GM12801 (cell line): ENCODE measurements around the gene EPM2A.

Source experiments
- TF ChIP-seq, protein P1 (sequence below): IDR thresholded peaks from one replicate; pipeline ENCODE4 v1.5.1; 2011; ENCODE audit warnings: control low read depth; ENCODE audit not compliant: insufficient read length; ENCODE audit errors: extremely low read depth

Gene EPM2A

DNA sequence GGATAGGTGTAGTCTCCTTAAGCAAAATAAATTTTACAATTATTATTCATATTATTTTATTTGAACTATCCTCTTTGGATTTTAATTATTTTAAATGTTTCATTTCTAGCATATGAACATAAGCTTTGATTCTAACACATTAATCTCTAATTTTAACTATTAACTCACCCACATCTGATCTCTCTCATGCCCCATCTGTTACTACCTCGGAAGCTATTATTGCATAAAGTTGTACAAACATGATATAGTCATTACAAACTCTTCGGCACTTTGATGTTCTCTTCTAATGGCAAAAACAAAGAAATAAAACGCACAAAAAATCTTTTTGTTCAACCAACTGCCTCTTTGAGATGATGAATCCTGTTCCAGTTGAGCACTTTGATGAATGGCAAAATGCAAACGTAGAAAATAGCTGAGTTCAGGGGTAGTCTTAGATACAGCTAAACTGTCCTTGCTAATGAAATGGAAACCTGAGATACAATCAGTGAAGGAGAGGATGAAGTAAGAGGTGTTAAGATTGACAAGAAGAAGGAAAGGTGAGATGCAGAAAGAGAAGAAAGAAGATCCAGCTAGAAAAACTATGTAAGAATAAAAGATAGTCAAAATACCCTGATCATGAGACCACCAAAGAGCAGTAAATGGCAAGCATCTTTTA is 41.1 kb downstream of the EPM2A start:
- TF ChIP-seq, protein P1, sequence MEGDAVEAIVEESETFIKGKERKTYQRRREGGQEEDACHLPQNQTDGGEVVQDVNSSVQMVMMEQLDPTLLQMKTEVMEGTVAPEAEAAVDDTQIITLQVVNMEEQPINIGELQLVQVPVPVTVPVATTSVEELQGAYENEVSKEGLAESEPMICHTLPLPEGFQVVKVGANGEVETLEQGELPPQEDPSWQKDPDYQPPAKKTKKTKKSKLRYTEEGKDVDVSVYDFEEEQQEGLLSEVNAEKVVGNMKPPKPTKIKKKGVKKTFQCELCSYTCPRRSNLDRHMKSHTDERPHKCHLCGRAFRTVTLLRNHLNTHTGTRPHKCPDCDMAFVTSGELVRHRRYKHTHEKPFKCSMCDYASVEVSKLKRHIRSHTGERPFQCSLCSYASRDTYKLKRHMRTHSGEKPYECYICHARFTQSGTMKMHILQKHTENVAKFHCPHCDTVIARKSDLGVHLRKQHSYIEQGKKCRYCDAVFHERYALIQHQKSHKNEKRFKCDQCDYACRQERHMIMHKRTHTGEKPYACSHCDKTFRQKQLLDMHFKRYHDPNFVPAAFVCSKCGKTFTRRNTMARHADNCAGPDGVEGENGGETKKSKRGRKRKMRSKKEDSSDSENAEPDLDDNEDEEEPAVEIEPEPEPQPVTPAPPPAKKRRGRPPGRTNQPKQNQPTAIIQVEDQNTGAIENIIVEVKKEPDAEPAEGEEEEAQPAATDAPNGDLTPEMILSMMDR, result no peak

DNA sequence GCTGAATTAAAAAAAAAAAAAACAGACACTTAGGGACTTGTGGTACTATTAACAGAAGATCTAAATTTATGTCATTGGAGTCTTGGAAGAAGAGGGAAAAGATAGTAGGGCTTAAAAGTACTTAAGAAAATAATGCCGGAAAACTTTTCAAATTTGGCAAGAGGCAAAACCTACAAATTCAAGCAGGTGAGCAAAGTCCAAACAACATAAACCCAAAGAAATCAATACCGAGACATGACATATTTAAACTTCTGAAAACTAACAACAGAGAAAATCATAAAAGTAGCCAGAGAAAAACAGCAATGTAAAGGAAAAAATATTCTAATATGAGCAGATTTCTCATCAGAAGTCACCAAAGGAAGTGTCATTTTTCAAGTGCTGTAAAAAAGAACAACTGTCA is 44.4 kb downstream of the EPM2A start:
- TF ChIP-seq, protein P1, result no peak

DNA sequence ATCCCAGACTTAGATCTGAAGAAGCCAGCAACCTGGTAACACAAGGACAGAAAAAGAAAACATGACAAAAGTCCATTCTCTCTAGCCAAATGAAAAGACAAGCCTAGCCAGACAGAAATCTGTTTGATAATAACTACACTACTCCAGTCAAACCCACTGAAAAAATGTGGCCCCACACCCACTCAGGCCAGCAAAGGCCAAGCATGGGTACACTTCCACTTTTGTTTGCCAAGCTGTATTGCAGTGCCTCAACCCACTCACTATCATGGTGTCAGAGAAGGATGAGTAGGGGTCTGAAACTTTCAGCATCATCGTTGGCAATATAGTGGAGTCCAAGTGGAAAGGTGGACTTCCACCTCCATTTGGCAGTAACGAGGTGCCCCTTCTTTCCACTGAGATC is 45.8 kb downstream of the EPM2A start:
- TF ChIP-seq, protein P1, result no peak

DNA sequence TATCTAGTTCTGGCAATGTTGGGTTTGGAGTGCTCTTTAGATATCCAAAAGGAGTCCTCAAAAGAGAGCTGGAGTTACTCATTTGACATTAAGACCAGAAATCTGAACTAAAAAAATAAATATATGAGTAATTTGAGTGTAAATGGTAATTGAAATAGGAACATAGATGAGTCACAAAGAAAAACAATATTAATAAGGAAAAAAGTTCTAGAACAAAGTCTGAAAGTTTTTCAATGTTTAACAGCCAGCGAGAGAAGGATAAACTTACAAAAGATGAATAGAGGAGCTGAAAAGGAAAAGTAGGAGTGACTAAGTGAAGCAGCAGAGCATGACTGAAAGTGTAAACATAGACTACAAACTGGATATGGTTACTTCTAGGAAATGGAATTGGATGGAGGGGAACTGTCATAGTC is 46.8 kb downstream of the EPM2A start:
- TF ChIP-seq, protein P1, result no peak

DNA sequence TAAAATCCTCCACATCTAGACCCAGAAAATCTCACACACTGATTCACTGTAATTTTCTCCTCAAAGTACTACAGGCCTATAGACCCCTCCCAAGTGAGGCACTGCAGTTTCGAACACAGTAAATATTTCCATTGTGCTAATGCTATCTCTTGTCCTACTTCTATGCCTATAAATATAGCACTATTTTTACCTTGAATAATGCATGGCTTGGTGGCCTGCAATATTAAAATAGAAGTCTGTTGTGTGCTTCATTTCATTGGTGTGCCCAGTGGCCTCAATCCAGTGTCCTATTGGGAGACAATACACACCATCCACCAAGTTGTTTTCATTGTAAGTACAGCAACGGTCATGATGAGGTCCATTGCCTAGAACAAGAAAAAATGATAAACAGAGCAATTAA is 49.4 kb downstream of the EPM2A start:
- TF ChIP-seq, protein P1, result no peak

DNA sequence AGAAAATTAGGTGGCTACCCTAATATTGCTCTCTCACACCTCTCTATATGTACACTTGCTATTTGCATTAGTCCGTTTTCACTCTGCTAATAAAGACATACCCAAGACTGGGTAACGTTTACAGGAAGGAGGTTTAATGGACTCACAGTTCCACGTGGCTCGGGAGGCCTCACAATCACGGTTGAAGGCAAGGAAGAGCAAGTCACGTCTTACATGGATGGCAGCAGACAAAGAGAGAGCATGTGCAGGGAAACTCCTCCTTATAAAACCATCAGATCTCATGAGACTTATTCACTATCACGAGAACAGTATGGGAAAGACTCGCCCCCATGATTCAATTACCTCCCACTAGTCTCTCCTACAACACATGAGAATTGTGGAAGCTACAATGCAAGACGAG is 53.4 kb downstream of the EPM2A start:
- TF ChIP-seq, protein P1, result no peak

DNA sequence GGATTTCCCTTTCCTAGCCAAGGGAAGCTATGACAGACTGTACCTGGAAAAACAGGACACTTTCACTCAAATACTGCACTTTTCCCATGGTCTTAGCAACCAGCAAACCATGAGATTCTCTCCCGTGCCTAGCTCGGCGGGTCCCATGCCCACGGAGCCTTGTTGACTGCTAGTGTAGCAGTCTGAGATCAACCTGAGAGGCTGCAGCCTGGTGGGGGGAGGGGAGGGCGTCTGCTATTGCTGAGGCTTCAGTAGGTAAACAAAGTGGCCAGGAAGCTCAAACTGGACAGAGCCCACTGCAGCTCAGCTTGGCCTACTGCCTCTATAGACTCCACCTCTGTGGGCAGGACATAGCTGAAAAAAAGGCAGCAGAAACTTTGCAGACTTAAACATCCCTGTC is 61.8 kb downstream of the EPM2A start:
- TF ChIP-seq, protein P1, result no peak
